IPS DF 6.9 (cell line): ENCODE data around the gene AP5M1.
"Not testable (repeated sequence)": the region's sequence is repeated elsewhere in the genome, so short reads cannot be mapped to it uniquely, and the experiment has no call there.

Source experiments
- DNase-seq: peaks from one replicate; pipeline ENCODE4 v3.0.0-alpha.2; 2013; ENCODE audit warnings: low read depth, low spot score
- H3K27ac ChIP-seq: one replicate; pipeline ENCODE4 v1.5.1; 2013; ENCODE audit warnings: low read length, control low read depth
- H3K27me3 ChIP-seq: 2 replicates; pipeline ENCODE4 v1.6.1; 2013; ENCODE audit warnings: mild to moderate bottlenecking, low read length; ENCODE audit not compliant: control insufficient read depth, insufficient read depth
- H3K36me3 ChIP-seq: 2 replicates; pipeline ENCODE4 v1.6.1; 2013; ENCODE audit warnings: low read length; ENCODE audit not compliant: control insufficient read depth, insufficient read depth
- H3K4me1 ChIP-seq: 2 replicates; pipeline ENCODE4 v1.6.1; 2013; ENCODE audit warnings: low read length; ENCODE audit not compliant: control insufficient read depth, insufficient read depth
- H3K4me3 ChIP-seq: 2 replicates; pipeline ENCODE4 v1.5.1; 2013; ENCODE audit warnings: mild to moderate bottlenecking, low read length
- H3K9me3 ChIP-seq: 2 replicates; pipeline ENCODE4 v1.6.1; 2013; ENCODE audit warnings: low read length, inconsistent platforms; ENCODE audit not compliant: control insufficient read depth, insufficient read depth
- WGBS: extraction: QIAGEN DNeasy Blood & Tissue Kit; methylation state at CpG from one replicate; pipeline ENCODE4 v1.1.7; 2013; ENCODE audit warnings: mixed read lengths, missing lambda C conversion rate; ENCODE audit not compliant: insufficient read length, insufficient coverage; 5-methylcytosine and 5-hydroxymethylcytosine counted together

Gene AP5M1

GRCh38 chr14:57254884-57255283, 13.9 kb upstream of the AP5M1 start:
- Histone ChIP-seq H3K36me3 (no peaks in the 10 kb centered on the region), H3K9me3 (no peaks in the 10 kb centered on the region), H3K27ac (no peak overlapping the region), H3K4me1 (peaks cover 1% of the 10 kb centered on the region; the same call in 1 of the 2 replicates), H3K27me3 (no peaks in the 10 kb centered on the region), H3K4me3 (no peak overlapping the region)
- DNase-seq: no peak

- not testable (repeated sequence) for H3K36me3 ChIP-seq, H3K27ac ChIP-seq, H3K9me3 ChIP-seq, H3K4me1 ChIP-seq, H3K27me3 ChIP-seq, H3K4me3 ChIP-seq, DNase-seq
- WGBS: no CpG with 5 or more reads among the region's 2 CpGs
These were observed 10.6 kb upstream of the AP5M1 start for GRCh38 chr14:57258221-57258620.

- WGBS: no CpG with 5 or more reads among the region's 1 CpG
- no peaks in the 10 kb centered on the region for H3K36me3 ChIP-seq
- H3K4me3 ChIP-seq: no peak overlapping the region
- no peaks in the 10 kb centered on the region for H3K27me3 ChIP-seq
- no peak overlapping the region for H3K27ac ChIP-seq
- DNase-seq: no peak
- H3K4me1 ChIP-seq: peaks cover 1% of the 10 kb centered on the region; the same call in 1 of the 2 replicates
- H3K9me3 ChIP-seq: no peaks in the 10 kb centered on the region
These were observed 9.1 kb upstream of the AP5M1 start for GRCh38 chr14:57259672-57260071.

- no peak overlapping the region for H3K27ac ChIP-seq
- H3K27me3 ChIP-seq: no peaks in the 10 kb centered on the region
- H3K9me3 ChIP-seq: no peaks in the 10 kb centered on the region
- H3K4me3 ChIP-seq: no peak overlapping the region
- DNase-seq: no peak
- H3K4me1 ChIP-seq: peaks cover 1% of the 10 kb centered on the region; the same call in 1 of the 2 replicates
- H3K36me3 ChIP-seq: no peaks in the 10 kb centered on the region
These were observed 7.2 kb upstream of the AP5M1 start for GRCh38 chr14:57261604-57262003.

GRCh38 chr14:57262117-57262516, 6.7 kb upstream of the AP5M1 start:
- no peak for DNase-seq
- H3K4me1 ChIP-seq: peaks cover 1% of the 10 kb centered on the region; the same call in 1 of the 2 replicates
- no peaks in the 10 kb centered on the region for H3K36me3 ChIP-seq
- no peaks in the 10 kb centered on the region for H3K27me3 ChIP-seq
- no peak overlapping the region for H3K27ac ChIP-seq
- no peak overlapping the region for H3K4me3 ChIP-seq
- H3K9me3 ChIP-seq: no peaks in the 10 kb centered on the region

GRCh38 chr14:57266065-57266464, 2.7 kb upstream of the AP5M1 start:
- no CpG with 5 or more reads among the region's 2 CpGs for WGBS
- Histone ChIP-seq H3K36me3 (no peaks in the 10 kb centered on the region), H3K4me3 (no peak overlapping the region), H3K27ac (no peak overlapping the region), H3K27me3 (no peaks in the 10 kb centered on the region), H3K9me3 (no peaks in the 10 kb centered on the region), H3K4me1 (peaks cover 1% of the 10 kb centered on the region; the same call in 1 of the 2 replicates)
- no peak for DNase-seq

- Histone ChIP-seq H3K9me3 (no peaks in the 10 kb centered on the region), H3K27me3 (peaks cover 1% of the 10 kb centered on the region; the same call in 1 of the 2 replicates), H3K4me3 (no peak overlapping the region), H3K27ac (no peak overlapping the region), H3K36me3 (no peaks in the 10 kb centered on the region; the same call in 1 of the 2 replicates), H3K4me1 (peaks cover 1% of the 10 kb centered on the region; the same call in 1 of the 2 replicates)
- no CpG with 5 or more reads among the region's 1 CpG for WGBS
- DNase-seq: no peak
These were observed 4.5 kb downstream of the AP5M1 start for GRCh38 chr14:57273236-57273635.

- no peak for DNase-seq
- Histone ChIP-seq H3K4me1 (peaks cover 1% of the 10 kb centered on the region; the same call in 1 of the 2 replicates), H3K4me3 (no peak overlapping the region), H3K27ac (no peak overlapping the region), H3K27me3 (peaks cover 1% of the 10 kb centered on the region; the same call in 1 of the 2 replicates), H3K9me3 (no peaks in the 10 kb centered on the region), H3K36me3 (no peaks in the 10 kb centered on the region; the same call in 1 of the 2 replicates)
- WGBS: no CpG with 5 or more reads among the region's 2 CpGs
These were observed 5.8 kb downstream of the AP5M1 start for GRCh38 chr14:57274551-57274950.

GRCh38 chr14:57275023-57275664, 6.4 kb downstream of the AP5M1 start:
- no peak for DNase-seq
- WGBS: no CpG with 5 or more reads among the region's 2 CpGs
- Histone ChIP-seq H3K27me3 (peaks cover 1% of the 10 kb centered on the region; the same call in 1 of the 2 replicates), H3K36me3 (no peaks in the 10 kb centered on the region; the same call in 1 of the 2 replicates), H3K4me3 (no peak overlapping the region; the same call in 1 of the 2 replicates), H3K27ac (no peak overlapping the region), H3K4me1 (peaks cover 1% of the 10 kb centered on the region; the same call in 1 of the 2 replicates), H3K9me3 (no peaks in the 10 kb centered on the region)

GRCh38 chr14:57277062-57277461, 8.3 kb downstream of the AP5M1 start:
- no peak for DNase-seq
- H3K4me1 ChIP-seq: no peaks in the 10 kb centered on the region
- WGBS: no CpG with 5 or more reads among the region's 3 CpGs
- H3K27ac ChIP-seq: no peak overlapping the region
- no peaks in the 10 kb centered on the region for H3K9me3 ChIP-seq
- H3K4me3 ChIP-seq: no peak overlapping the region
- H3K36me3 ChIP-seq: peaks cover 3% of the 10 kb centered on the region; the same call in 1 of the 2 replicates
- peaks cover 1% of the 10 kb centered on the region; the same call in 1 of the 2 replicates for H3K27me3 ChIP-seq

- no peaks in the 10 kb centered on the region for H3K36me3 ChIP-seq
- WGBS: no CpG with 5 or more reads among the region's 2 CpGs
These were observed 19.0 kb downstream of the AP5M1 start for GRCh38 chr14:57287745-57288144.

More at GRCh38 chr14:57287745-57288144, 19.0 kb downstream of the AP5M1 start:
- no peaks in the 10 kb centered on the region for H3K27me3 ChIP-seq
- H3K9me3 ChIP-seq: no peaks in the 10 kb centered on the region
- H3K4me1 ChIP-seq: no peaks in the 10 kb centered on the region
- no peak for DNase-seq
- H3K4me3 ChIP-seq: no peak overlapping the region
- H3K27ac ChIP-seq: no peak overlapping the region
